GM12801 (cell line): ENCODE data around the gene PGM1.

ENCODE experiments used
- TF ChIP-seq, protein P1 (sequence below): IDR thresholded peaks from one replicate; pipeline ENCODE4 v1.5.1; 2011; ENCODE audit warnings: control low read depth; ENCODE audit not compliant: insufficient read length; ENCODE audit errors: extremely low read depth

PGM1 gene

GRCh38 chr1:63703701-63704107, 110.5 kb downstream of the PGM1 start:
- TF ChIP-seq, protein P1, sequence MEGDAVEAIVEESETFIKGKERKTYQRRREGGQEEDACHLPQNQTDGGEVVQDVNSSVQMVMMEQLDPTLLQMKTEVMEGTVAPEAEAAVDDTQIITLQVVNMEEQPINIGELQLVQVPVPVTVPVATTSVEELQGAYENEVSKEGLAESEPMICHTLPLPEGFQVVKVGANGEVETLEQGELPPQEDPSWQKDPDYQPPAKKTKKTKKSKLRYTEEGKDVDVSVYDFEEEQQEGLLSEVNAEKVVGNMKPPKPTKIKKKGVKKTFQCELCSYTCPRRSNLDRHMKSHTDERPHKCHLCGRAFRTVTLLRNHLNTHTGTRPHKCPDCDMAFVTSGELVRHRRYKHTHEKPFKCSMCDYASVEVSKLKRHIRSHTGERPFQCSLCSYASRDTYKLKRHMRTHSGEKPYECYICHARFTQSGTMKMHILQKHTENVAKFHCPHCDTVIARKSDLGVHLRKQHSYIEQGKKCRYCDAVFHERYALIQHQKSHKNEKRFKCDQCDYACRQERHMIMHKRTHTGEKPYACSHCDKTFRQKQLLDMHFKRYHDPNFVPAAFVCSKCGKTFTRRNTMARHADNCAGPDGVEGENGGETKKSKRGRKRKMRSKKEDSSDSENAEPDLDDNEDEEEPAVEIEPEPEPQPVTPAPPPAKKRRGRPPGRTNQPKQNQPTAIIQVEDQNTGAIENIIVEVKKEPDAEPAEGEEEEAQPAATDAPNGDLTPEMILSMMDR: no peak

DNA sequence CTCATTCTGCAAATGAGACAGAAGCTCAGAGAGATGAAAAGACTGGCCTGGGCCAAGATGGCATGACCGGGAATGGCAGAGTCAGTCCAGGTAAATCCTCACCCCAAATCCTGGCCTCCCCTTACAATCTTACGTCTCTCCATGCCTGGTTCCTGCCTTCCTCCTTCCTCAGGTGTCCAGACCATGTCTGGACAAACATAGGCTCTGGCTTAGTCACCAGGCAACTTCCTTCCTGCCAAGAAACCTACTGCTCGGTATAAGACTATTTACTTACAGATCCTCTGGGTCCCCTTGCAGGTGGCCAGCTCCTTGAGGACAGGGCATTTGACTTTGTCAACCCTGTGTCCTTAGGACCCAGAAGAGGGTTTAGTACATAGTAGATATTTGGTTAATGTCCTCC, 111.2 kb downstream of the PGM1 start:
- TF ChIP-seq, protein P1: no peak

- TF ChIP-seq, protein P1: no peak
Observed at GRCh38 chr1:63705078-63705477, 111.9 kb downstream of the PGM1 start.

DNA sequence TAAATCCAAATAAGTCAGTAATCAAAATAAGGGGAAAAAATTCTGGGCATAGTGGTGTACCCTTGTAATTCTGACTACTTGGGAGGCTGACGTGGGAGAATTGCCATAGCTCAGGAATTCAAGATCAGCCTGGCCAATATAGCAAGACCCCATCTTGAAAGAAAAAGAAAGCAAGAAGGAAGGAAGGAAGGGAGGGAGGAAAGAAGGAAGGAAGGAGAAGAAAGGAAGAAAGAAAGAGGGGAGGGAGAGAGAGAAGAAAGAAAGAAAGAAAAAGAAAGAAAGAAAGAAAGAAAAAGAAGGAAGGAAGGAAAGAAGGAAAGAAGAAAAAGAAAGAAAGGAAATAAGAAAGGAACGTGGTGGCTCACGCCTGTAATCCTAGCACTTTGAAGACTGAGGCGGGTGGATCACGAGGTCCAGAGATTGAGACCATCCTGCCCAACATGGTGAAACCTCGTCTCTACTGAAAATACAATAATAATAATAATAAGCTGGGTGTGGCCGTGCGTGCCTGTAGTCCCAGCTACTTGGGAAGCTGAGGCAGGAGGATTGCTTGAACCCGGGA, 116.1 kb downstream of the PGM1 start:
- TF ChIP-seq, protein P1: no peak
